SK-N-SH treated with all-trans-retinoic acid at 6 μM for 48 hours (cell line): ENCODE data around the gene RAI2.

Experiments used
- ATAC-seq: fragments of 200-7000 bp; cut with Tn5 transposase; 3 replicates; pipeline ENCODE4 v1.9.1; 2020; ENCODE audit warnings: mild to moderate bottlenecking, moderate library complexity
- ARNTL ChIP-seq: fragments of 450-650 bp; formaldehyde crosslinking; IDR thresholded peaks from 2 replicates; pipeline ENCODE4 v1.5.0; 2020; ENCODE audit warnings: low read depth, mild to moderate bottlenecking, moderate library complexity, borderline replicate concordance
- BACH2 ChIP-seq: fragments of 250-450 bp; sonication (Bioruptor Pico); IDR thresholded peaks from 2 replicates; pipeline ENCODE4 v1.9.0; 2021; ENCODE audit warnings: mild to moderate bottlenecking, borderline replicate concordance
- CREB5 ChIP-seq: fragments of 250-450 bp; sonication (Bioruptor Pico); IDR thresholded peaks from 2 replicates; pipeline ENCODE4 v1.5.1; 2020; ENCODE audit warnings: low read depth, mild to moderate bottlenecking, moderate library complexity
- CSDC2 ChIP-seq: fragments of 250-450 bp; sonication (Bioruptor Pico); IDR thresholded peaks from 2 replicates; pipeline ENCODE4 v1.5.0; 2020; ENCODE audit warnings: mild to moderate bottlenecking, moderate library complexity
- CSRNP3 ChIP-seq: fragments of 250-450 bp; sonication (Bioruptor Pico); IDR thresholded peaks from 2 replicates; pipeline ENCODE4 v1.5.1; 2021; ENCODE audit warnings: mild to moderate bottlenecking, moderate library complexity
- ESRRG ChIP-seq: fragments of 250-450 bp; sonication (Bioruptor Pico); IDR thresholded peaks from 2 replicates; pipeline ENCODE4 v1.6.1; 2021; ENCODE audit warnings: mild to moderate bottlenecking
- GLIS3 ChIP-seq: fragments of 250-450 bp; sonication (Bioruptor Pico); IDR thresholded peaks from 2 replicates; pipeline ENCODE4 v1.5.0; 2020; ENCODE audit warnings: mild to moderate bottlenecking, moderate library complexity
- ISL1 ChIP-seq: fragments of 250-450 bp; sonication (Bioruptor Pico); IDR thresholded peaks from 2 replicates; pipeline ENCODE4 v2.1.2; 2022; ENCODE audit warnings: mild to moderate bottlenecking, moderate library complexity
- OSR1 ChIP-seq: fragments of 250-450 bp; sonication (Bioruptor Pico); IDR thresholded peaks from 2 replicates; pipeline ENCODE4 v1.8.0; 2022; ENCODE audit warnings: moderate library complexity, mild to moderate bottlenecking, inconsistent platforms
- PATZ1 ChIP-seq: fragments of 250-450 bp; sonication (Bioruptor Pico); IDR thresholded peaks from 2 replicates; pipeline ENCODE4 v1.8.0; 2020; ENCODE audit warnings: mild to moderate bottlenecking, moderate library complexity, borderline replicate concordance
- PPARA ChIP-seq: fragments of 250-450 bp; sonication (Bioruptor Pico); IDR thresholded peaks from 2 replicates; pipeline ENCODE4 v1.5.0; 2020; ENCODE audit warnings: mild to moderate bottlenecking, borderline replicate concordance
- RARB ChIP-seq: fragments of 250-450 bp; sonication (Bioruptor Pico); IDR thresholded peaks from 2 replicates; pipeline ENCODE4 v1.8.0; 2021; ENCODE audit warnings: mild to moderate bottlenecking, moderate library complexity
- SNAI2 ChIP-seq: fragments of 250-450 bp; sonication (Bioruptor Pico); IDR thresholded peaks from 2 replicates; pipeline ENCODE4 v1.5.0; 2020; ENCODE audit warnings: mild to moderate bottlenecking, moderate library complexity
- TOX ChIP-seq: fragments of 250-450 bp; sonication (Bioruptor Pico); IDR thresholded peaks from 2 replicates; pipeline ENCODE4 v1.8.0; 2021; ENCODE audit warnings: mild to moderate bottlenecking, moderate library complexity, borderline replicate concordance
- ZC3H10 ChIP-seq: fragments of 250-450 bp; sonication (Bioruptor Pico); IDR thresholded peaks from 2 replicates; pipeline ENCODE4 v1.5.1; 2021; ENCODE audit warnings: mild to moderate bottlenecking, moderate library complexity
- ZNF565 ChIP-seq: fragments of 450-650 bp; formaldehyde crosslinking; conservative IDR thresholded peaks from 2 replicates; pipeline ENCODE4 v1.5.0; 2020; ENCODE audit warnings: low read depth, mild to moderate bottlenecking, moderate library complexity
- ZNF70 ChIP-seq: fragments of 450-650 bp; formaldehyde crosslinking; IDR thresholded peaks from 2 replicates; pipeline ENCODE4 v1.5.0; 2020; ENCODE audit warnings: mild to moderate bottlenecking, moderate library complexity
- ZNF8 ChIP-seq: fragments of 450-650 bp; formaldehyde crosslinking; IDR thresholded peaks from 2 replicates; pipeline ENCODE4 v1.5.0; 2020; ENCODE audit warnings: mild to moderate bottlenecking, moderate library complexity
- TF ChIP-seq, protein P1 (sequence below): fragments of 250-450 bp; sonication (Bioruptor Pico); IDR thresholded peaks from 2 replicates; pipeline ENCODE4 v1.8.0; 2021; ENCODE audit warnings: low read depth, mild to moderate bottlenecking, moderate library complexity, borderline replicate concordance
- TF ChIP-seq, protein P2 (sequence below): fragments of 250-450 bp; sonication (Bioruptor Pico); IDR thresholded peaks from 2 replicates; pipeline ENCODE4 v1.5.0; 2020; ENCODE audit warnings: mild to moderate bottlenecking, moderate library complexity

The RAI2 gene

DNA sequence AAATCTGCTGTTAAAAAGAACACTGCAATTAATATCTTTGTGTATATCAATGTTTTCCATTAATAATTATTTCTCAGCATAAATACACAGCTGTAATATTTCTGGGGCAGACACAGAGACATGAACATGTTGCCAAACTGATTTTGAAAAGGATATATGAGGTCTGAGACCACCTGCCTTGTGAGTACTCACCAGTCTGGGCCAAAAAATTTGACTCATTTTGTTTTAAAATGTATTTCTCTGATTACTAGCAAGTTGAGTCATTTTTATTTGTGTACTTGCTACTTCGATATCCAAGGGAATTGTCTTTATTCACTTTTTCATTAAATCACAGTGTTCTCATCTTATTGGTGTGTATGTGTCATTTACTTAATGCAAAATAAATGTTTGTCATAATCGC is 8.5 kb upstream of the RAI2 start:
- no peak for TF ChIP-seq PPARA (CRISPR knock-in tag)
- no peak for TF ChIP-seq OSR1 (CRISPR knock-in tag)
- no peak for TF ChIP-seq ZNF565 (CRISPR knock-in tag)
- TF ChIP-seq CSDC2 (CRISPR knock-in tag): no peak
- TF ChIP-seq TOX (CRISPR knock-in tag): no peak
- no peak for TF ChIP-seq CSRNP3 (CRISPR knock-in tag)
- no peak for ATAC-seq

- TF ChIP-seq ZNF565 (CRISPR knock-in tag) (no peak), CREB5 (CRISPR knock-in tag) (no peak), PATZ1 (CRISPR knock-in tag) (no peak), GLIS3 (no peak), ZNF8 (no peak), RARB (no peak), ZC3H10 (CRISPR knock-in tag) (no peak), ARNTL (CRISPR knock-in tag) (no peak), BACH2 (CRISPR knock-in tag) (no peak), SNAI2 (CRISPR knock-in tag) (no peak), ESRRG (CRISPR knock-in tag) (no peak), ISL1 (no peak)
- TF ChIP-seq, protein P1, sequence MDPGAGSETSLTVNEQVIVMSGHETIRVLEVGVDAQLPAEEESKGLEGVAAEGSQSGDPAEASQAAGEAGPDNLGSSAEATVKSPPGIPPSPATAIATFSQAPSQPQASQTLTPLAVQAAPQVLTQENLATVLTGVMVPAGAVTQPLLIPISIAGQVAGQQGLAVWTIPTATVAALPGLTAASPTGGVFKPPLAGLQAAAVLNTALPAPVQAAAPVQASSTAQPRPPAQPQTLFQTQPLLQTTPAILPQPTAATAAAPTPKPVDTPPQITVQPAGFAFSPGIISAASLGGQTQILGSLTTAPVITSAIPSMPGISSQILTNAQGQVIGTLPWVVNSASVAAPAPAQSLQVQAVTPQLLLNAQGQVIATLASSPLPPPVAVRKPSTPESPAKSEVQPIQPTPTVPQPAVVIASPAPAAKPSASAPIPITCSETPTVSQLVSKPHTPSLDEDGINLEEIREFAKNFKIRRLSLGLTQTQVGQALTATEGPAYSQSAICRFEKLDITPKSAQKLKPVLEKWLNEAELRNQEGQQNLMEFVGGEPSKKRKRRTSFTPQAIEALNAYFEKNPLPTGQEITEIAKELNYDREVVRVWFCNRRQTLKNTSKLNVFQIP: no peak
- no peak for ATAC-seq
Measured at GRCh38 chrX:17861489-17862011, 452 bp upstream of the RAI2 start.

- TF ChIP-seq RARB: no peak
- no peak for TF ChIP-seq PPARA (CRISPR knock-in tag)
- no peak for TF ChIP-seq ISL1
- peak; percentile 28; the same call in 1 of the 3 replicates for ATAC-seq
Measured at GRCh38 chrX:17860179-17860780, 818 bp downstream of the RAI2 start.

DNA sequence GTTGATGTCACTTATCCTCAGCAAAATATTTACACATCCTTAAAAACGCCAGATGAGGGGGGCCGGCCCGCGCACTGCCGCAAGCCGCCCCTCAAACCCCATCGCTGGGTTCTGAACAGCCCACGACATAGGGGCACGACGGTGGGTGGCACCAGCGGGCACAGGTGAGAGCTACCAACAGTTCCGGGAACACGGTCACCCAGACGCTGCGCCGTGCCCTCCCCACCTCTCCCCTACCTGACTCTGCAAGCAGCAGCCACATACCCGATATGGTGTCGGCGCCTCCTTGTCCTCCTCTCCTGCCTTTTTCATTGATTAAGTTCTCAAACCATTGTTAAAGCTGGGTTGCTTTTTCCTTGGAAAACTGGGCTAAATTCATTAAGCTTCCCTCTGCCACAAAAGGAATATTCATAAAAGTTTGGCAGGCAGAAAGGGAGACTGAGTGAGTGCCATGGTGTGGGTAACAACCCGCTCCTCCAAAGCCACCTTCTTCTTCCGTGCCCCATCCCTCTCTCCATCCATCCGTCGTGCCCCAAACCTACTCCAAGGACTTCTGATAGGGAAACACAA is 1.4 kb downstream of the RAI2 start:
- ATAC-seq: no peak
- TF ChIP-seq ISL1 (no peak), BACH2 (CRISPR knock-in tag) (no peak), CSRNP3 (CRISPR knock-in tag) (no peak), RARB (no peak), CSDC2 (CRISPR knock-in tag) (no peak), ZC3H10 (CRISPR knock-in tag) (no peak), ZNF70 (CRISPR knock-in tag) (no peak), PPARA (CRISPR knock-in tag) (no peak), OSR1 (CRISPR knock-in tag) (no peak), ZNF565 (CRISPR knock-in tag) (no peak), GLIS3 (no peak), ARNTL (CRISPR knock-in tag) (no peak)
- TF ChIP-seq, protein P1: no peak
- TF ChIP-seq, protein P2, sequence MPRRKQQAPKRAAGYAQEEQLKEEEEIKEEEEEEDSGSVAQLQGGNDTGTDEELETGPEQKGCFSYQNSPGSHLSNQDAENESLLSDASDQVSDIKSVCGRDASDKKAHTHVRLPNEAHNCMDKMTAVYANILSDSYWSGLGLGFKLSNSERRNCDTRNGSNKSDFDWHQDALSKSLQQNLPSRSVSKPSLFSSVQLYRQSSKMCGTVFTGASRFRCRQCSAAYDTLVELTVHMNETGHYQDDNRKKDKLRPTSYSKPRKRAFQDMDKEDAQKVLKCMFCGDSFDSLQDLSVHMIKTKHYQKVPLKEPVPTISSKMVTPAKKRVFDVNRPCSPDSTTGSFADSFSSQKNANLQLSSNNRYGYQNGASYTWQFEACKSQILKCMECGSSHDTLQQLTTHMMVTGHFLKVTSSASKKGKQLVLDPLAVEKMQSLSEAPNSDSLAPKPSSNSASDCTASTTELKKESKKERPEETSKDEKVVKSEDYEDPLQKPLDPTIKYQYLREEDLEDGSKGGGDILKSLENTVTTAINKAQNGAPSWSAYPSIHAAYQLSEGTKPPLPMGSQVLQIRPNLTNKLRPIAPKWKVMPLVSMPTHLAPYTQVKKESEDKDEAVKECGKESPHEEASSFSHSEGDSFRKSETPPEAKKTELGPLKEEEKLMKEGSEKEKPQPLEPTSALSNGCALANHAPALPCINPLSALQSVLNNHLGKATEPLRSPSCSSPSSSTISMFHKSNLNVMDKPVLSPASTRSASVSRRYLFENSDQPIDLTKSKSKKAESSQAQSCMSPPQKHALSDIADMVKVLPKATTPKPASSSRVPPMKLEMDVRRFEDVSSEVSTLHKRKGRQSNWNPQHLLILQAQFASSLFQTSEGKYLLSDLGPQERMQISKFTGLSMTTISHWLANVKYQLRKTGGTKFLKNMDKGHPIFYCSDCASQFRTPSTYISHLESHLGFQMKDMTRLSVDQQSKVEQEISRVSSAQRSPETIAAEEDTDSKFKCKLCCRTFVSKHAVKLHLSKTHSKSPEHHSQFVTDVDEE: no peak
